T47D (cell line): Measurements from ENCODE around the gene IL1R2.

Experiments
- DNase-seq, 2 experiments: peaks; one replicate each; pipeline versions ENCODE4 v3.0.0 to v3.0.0-alpha.2; 2011 to 2012; ENCODE audit warnings: low read depth in 1 of 2, low spot score in 1 of 2
- JUND ChIP-seq: IDR thresholded peaks from 2 replicates; pipeline ENCODE4 v1.6.1; 2012; ENCODE audit warnings: low read depth
- in situ Hi-C: cut with HindIII; loops from 2 replicates; pipeline ENCODE4 v1.10.0; 2016; ENCODE audit warnings: low sequenced_read_pairs, low pct_unique_long_range_greater_than_20kb

Gene IL1R2

GRCh38 chr2:102005449-102005848, 13.7 kb downstream of the IL1R2 start:
- in situ Hi-C loops, result no loop called here
- no peak for DNase-seq
- TF ChIP-seq JUND, result no peak

DNA sequence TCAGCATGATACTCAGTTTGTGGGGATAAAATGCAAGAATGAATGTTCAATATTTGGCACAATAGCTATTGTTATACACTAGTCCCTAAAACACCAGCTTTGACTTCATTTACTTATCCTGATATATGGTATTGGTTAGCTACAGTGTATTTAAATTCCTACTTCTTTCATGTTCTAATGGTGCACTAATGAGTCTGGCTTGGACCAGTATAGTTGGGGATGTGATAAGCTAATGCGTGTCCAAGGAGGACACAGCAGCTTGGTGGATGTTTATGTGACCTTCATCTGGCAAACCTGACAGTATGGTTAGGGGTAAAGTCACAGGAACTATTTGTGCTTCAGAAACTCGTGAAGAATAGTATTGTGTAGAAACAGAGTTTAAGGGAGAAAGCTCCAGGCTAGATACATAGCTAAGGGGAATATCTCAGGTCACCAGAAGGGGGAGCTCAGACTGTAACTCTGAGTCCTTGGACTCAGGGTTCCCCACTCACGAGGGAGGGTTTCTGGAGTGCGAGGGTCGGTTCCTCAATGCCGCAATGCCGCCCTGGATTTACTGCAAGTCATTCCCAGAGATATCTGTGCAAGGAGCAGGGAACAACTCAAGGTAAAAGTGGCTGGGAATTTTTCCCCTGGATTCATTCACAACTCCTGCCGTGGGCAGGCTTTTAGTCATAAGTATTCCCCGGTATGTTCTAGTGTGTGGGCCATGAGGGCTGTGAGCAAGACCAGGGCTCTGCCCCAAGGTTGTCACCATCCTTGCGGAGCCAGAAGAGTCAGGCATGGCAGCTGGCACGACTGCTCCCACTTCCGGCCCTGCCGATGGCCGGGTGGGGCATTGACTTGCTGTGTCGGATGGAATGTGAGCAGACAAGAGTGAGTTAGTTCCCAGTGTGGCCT, 14.5 kb downstream of the IL1R2 start:
- in situ Hi-C loops, result no loop called here
- TF ChIP-seq JUND, result no peak
- peak; percentile 24 to 48 for DNase-seq

DNA sequence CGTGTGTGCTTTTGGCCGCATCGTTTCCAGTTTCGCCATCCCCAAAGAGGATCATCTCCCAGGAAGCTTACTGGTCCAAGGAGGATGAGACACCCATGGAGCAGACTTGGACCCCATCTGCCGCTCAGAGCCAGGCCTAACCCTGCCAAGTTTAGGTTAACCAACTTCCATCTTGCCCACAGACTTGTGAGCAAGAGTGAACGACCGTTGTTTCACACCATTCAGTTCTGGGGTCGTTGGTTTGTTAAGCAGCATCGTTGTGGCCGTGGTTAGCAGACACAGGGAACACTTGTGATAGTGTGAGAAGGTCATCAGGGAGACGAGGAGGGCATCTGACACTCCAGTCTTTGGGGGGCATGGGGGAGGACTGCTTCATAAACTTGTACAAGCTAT, 15.1 kb downstream of the IL1R2 start:
- no peak for TF ChIP-seq JUND
- in situ Hi-C loops, result no loop called here
- DNase-seq, result no peak

- no peak for DNase-seq
- in situ Hi-C loops, result no loop called here
- TF ChIP-seq JUND, result no peak
Observed at GRCh38 chr2:102008490-102008889, 16.7 kb downstream of the IL1R2 start.

GRCh38 chr2:102009557-102009956, 17.8 kb downstream of the IL1R2 start:
- no peak for DNase-seq
- in situ Hi-C loops, result no loop called here
- no peak for TF ChIP-seq JUND

DNA sequence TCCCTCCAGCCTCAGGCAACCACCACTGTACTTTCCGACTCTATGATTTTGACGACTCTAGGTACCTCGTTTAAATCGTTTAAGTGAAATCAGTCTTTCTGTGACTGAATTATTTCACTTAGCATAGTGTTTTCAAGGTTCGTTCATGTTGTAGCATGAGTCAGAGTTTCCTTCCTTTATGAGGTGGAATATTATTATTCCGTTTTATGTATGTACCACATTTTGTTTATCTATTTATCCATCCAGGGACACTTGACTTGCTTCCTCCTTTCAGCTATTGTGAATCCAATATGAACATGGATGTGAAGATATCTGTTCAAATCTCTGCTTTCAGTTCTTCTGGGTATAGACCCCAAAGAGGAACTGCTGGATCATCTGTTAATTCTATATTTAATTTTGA, 19.1 kb downstream of the IL1R2 start:
- no peak for DNase-seq
- in situ Hi-C loops, result no loop called here
- no peak for TF ChIP-seq JUND

GRCh38 chr2:102012061-102012614, 20.4 kb downstream of the IL1R2 start:
- TF ChIP-seq JUND, result no peak
- no peak for DNase-seq
- in situ Hi-C loops, result no loop called here

GRCh38 chr2:102013206-102014040, 21.7 kb downstream of the IL1R2 start:
- no peak for TF ChIP-seq JUND
- DNase-seq, result no peak
- in situ Hi-C loops, result no loop called here

DNA sequence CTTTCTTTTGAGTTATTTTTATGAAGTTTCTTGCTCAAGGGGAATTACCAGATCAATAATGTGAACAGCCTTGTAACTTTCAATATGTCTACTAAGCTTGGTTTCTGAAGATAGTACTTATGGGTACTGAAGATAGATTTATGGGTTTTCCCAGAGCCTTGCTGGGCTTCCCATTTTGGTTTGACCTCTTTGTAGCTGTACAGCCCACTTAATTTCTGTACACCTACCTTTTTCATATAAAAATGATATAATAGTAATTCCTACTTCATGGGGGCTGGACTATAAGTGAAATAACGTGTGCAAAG, 22.2 kb downstream of the IL1R2 start:
- in situ Hi-C loops, result no loop called here
- TF ChIP-seq JUND, result no peak
- DNase-seq, result no peak

DNA sequence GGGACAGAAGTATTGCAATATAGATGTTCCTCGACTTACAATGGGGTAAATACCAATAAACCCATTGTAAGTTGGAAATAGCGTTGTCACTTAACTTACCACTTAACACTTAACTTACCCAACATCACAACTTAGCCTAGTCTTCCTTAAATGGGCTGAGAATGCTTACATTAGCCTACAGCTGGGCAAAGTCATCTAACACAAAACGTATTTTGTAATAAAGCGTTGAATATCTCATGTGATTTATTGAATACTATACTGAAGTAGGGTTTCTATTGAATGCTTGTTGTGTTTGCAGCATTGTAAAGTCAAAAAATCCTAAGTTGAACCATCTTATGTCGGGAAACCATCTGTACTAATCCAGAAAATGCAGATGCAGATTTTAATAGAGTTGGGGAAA, 23.6 kb downstream of the IL1R2 start:
- in situ Hi-C loops, result no loop called here
- DNase-seq, result no peak
- TF ChIP-seq JUND, result no peak

DNA sequence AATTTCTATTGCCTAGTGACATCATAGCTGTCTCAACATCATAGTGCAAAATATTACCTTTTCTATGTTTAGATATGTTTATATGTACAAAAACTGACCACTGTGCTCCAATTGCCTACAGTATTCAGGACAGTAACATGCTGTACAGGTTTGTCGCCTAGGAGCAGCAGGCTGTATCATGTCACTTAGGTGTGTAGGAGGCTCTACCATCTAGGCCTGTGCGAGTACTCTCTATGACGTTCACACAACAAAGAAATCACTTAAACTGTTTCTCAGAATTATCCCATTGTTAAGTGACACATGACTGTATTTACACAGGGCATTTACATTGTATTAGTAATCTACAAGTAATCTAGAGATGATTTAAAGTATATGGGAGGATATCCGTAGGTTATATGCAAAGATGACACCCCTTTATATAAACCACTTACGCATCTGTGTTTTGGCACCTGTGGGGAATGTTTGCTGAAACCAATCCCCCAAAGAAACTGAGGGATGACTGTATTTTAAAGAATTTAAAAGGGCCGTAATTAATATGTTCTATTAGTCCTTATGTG, 24.7 kb downstream of the IL1R2 start:
- no peak for TF ChIP-seq JUND
- no peak for DNase-seq
- in situ Hi-C loops, result no loop called here

DNA sequence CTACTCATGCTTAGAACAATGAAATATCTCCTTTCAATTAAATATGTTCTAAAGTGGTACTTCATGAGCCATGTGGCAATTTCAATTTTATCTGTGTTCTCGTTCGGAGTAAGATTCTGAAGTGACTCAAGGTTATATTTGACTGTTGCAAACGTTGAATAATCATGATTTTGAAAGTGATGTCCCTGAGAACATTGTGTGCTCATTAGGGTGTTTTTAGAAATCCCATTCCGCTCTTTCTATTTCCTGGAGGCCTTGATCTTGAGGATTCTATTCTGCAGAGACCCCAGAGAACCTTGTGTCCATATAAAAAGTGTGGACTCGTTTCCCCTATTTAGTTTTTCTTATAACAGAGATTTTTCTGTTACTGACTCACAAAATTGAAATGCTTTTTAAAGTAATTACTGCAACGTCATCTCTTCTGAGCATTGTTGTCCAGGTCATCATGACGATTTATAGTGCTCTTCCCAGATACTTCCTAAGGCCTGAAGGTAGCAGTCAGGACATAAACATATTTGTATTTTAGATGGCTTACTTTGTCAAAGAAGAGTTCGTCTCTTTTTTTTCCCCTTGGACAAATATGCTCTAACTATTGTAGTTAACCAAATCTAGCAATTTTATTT, 27.2 kb downstream of the IL1R2 start:
- no peak for DNase-seq
- TF ChIP-seq JUND, result no peak
- in situ Hi-C loops, result no loop called here

DNA sequence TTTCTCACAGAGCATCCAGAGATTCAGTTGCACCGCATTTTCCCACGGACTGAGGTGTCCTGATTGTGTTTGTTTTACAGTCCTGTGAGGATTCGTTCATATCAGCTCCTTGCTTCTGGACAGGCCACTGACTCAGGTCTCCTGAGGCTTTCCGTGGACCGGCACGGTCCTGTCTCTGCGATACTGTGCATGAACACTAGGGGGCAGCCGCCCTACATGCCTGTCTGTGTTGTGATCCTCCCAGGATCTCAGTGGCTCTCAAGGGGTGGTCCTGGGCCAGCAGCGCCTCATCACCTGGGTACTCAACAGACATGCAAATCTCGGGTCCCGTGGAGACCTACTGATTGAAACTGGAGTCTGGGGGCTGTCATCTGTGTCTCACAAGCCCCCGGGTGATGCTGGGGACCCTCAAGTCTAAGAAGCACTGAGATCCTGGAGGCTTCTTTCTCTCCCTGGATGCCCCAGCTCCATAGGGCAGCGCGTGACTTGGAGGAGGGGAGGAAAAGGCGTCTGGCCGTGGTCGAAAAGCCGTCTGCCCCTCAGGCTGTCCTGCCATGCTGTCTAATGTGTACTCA, 28.9 kb downstream of the IL1R2 start:
- DNase-seq, result peak; percentile 37 to 76
- in situ Hi-C loops, result no loop called here
- TF ChIP-seq JUND, result no peak
